ENCODE data around the gene ZNF292.

DNA sequence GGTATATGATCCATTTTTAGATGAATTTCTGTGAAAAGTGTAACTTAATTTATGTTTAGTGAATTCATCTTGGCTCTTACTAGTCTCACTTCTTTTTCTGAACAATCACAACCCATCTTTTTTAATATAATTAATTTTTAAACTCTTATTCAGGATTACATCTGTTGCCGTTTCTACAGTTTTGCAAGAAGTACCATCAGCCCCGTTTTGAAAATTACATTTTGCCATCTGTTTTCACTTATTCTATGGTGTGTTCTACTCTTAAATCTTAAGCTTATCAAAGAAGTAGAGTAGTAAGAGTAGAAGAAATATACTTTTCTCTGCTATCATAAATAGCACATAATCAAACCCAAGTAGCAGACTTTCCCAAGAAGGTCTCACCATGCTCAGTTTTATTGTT is 70.1 kb downstream of the ZNF292 start:
- TF ChIP-seq, protein P1, sequence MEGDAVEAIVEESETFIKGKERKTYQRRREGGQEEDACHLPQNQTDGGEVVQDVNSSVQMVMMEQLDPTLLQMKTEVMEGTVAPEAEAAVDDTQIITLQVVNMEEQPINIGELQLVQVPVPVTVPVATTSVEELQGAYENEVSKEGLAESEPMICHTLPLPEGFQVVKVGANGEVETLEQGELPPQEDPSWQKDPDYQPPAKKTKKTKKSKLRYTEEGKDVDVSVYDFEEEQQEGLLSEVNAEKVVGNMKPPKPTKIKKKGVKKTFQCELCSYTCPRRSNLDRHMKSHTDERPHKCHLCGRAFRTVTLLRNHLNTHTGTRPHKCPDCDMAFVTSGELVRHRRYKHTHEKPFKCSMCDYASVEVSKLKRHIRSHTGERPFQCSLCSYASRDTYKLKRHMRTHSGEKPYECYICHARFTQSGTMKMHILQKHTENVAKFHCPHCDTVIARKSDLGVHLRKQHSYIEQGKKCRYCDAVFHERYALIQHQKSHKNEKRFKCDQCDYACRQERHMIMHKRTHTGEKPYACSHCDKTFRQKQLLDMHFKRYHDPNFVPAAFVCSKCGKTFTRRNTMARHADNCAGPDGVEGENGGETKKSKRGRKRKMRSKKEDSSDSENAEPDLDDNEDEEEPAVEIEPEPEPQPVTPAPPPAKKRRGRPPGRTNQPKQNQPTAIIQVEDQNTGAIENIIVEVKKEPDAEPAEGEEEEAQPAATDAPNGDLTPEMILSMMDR (IDR thresholded peaks at IDR 0.05; ENCODE audit: low read depth, low read length) = no peak
- TF ChIP-seq POLR2A (IDR thresholded peaks at IDR 0.05; ENCODE audit: extremely low read depth, insufficient read length) (no peak), MYC (IDR thresholded peaks at IDR 0.05; ENCODE audit: low read depth, low read length) (no peak)
- TF ChIP-seq, protein P2, sequence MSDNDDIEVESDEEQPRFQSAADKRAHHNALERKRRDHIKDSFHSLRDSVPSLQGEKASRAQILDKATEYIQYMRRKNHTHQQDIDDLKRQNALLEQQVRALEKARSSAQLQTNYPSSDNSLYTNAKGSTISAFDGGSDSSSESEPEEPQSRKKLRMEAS (IDR thresholded peaks at IDR 0.05; ENCODE audit: low read depth, low read length) = no peak

All from NB4 (cell line).